GOT3 (cell line): ENCODE results near the gene ATP6V1E1.

Experiments
- DNase-seq: peaks from one replicate; lab custom pipeline; 2025; ENCODE audit warnings: mixed read lengths; lab: John Stamatoyannopoulos, UW

ATP6V1E1 gene

GRCh38 chr22:17633998-17634323 is 5.4 kb upstream of the ATP6V1E1 start:
- no peak for DNase-seq

- no peak for DNase-seq
Observed at GRCh38 chr22:17633217-17633997, 4.9 kb upstream of the ATP6V1E1 start.

DNA sequence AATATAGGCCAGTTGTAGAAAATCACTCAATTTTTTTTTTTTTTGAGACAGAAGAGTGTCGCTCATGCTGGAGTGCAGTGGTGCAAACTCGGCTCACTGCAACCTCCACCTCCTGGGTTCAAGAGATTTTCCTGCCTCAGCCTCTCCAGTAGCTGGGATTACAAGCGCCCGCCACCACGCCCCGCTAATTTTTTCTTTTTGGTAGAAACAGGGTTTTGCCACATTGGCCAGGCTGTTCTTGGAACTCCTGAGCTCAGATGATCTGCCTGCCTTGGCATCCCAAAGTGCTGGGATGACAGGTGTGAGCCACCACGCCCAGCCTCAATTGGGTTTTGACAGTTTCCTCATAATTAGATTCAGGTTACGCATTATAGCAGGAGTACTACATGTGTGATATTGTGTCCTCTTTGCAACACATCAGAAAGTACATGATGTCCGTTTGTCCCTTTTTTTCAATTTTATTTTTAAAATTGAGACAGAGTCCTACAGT is 2.6 kb upstream of the ATP6V1E1 start:
- DNase-seq, result no peak

DNA sequence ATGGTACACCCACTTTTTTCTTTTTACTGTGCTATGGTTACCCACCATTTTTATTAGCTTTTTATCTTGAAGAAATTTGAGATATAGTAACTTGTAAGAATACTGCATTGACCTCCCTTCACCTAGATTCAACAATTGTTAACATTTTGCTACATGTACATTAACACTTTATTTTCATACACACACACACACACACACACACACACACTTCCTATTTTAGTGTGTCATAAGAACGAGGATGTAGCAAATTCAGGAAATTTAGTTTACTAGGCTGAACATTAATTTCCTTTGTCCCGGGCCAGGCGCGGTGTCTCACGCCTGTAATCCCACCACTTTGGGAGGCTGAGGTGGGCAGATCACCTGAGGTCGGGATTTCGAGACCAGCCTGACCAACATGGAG is 1.1 kb upstream of the ATP6V1E1 start:
- DNase-seq, result no peak

- no peak for DNase-seq
Observed at GRCh38 chr22:17629173-17629489, 582 bp upstream of the ATP6V1E1 start.

DNA sequence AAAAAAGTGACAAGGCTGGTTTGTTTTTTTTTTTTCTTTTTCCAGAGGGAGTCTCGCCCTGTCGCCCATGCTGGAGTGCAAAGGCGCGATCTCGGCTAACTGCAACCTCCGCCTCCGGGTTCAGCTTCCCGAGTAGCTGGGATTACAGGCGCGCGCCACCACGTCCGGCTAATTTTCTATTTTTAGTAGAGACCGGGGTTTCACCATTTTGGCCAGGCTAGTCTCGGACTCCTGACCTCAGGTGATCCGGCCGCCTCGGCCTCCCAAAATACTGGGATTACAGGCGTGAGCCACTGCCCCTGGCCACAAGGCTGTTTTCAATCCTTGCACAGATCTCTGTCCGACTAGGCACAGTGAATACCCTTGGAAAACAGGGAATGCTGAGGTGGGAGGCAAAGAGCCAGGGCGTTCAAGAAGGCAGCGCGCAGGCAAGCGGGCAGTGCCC is 566 bp downstream of the ATP6V1E1 start:
- no peak for DNase-seq

GRCh38 chr22:17613280-17613679 is 15.3 kb downstream of the ATP6V1E1 start:
- no peak for DNase-seq

DNA sequence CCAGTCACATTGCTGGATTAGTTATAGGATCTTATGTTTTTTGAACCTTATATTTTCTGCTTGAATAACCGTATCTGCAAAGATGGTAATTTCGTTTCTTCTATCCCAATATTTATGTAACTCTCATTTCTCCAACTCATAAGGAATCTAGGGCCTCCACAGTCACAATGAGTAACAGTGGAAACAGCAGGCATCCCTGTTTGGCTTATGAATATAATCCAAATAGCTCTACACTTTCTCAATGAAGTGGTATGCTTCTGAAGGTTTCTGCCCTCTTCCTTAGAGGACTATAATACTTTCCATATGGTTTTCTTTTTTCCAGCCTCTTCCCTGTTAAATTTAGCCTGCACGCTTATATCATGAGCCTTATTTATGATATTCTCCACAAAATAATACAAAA is 16.5 kb downstream of the ATP6V1E1 start:
- DNase-seq, result no peak

DNA sequence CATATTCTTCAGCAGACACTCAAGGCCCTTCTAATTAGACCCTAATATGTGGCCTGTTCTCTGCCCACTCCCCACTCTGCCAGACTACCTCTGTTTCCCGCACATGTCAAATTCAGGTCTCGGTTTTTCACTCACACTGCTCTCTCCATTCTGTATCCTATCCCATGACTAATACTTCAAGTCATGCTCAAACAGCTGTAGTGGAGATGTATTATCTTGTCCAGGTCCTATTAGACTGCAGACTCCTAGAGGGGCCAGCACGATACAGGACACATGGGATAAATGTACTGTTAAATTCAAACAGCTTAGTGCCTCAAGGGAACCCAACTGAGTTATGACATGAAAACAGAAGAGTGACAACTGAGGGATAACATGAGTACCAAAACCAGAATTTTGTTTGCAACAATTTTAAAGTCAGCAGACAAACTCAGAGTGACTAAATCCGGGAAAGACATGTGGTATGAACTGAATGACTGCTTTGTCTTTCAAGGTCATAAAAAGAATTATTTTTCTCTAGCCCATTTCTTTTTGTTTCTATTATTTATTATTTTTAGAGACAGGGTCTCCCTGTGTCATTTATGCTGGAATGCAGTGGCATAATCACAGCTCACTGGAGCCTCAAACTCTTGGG is 20.5 kb downstream of the ATP6V1E1 start:
- DNase-seq, result no peak

- no peak for DNase-seq
Observed at GRCh38 chr22:17606496-17606895, 22.1 kb downstream of the ATP6V1E1 start.

- DNase-seq, result no peak
Observed at GRCh38 chr22:17603668-17604067, 24.9 kb downstream of the ATP6V1E1 start.

DNA sequence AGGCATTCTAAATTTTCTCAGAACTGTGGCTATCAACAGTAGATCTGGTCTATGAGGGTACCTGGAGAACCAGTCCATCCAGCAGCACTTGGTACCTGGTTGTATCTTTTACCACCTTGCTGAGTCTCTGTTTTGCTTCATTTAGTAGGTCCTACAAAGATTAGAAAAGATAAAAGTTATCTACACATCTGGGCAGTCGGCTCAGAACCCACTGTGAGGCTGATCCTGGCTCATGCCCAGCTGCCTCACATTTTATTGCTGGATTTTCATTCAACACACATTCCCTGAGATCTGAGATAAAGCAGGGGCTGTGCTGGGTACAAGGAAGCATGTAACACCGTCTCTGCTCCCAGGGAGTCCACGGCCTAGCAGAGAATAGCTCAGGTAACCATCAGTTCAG is 27.5 kb downstream of the ATP6V1E1 start:
- DNase-seq, result no peak

GRCh38 chr22:17598318-17598717 is 30.2 kb downstream of the ATP6V1E1 start:
- no peak for DNase-seq

GRCh38 chr22:17597217-17597616 is 31.3 kb downstream of the ATP6V1E1 start:
- DNase-seq, result no peak

- no peak for DNase-seq
Observed at GRCh38 chr22:17596226-17596625, 32.3 kb downstream of the ATP6V1E1 start.

DNA sequence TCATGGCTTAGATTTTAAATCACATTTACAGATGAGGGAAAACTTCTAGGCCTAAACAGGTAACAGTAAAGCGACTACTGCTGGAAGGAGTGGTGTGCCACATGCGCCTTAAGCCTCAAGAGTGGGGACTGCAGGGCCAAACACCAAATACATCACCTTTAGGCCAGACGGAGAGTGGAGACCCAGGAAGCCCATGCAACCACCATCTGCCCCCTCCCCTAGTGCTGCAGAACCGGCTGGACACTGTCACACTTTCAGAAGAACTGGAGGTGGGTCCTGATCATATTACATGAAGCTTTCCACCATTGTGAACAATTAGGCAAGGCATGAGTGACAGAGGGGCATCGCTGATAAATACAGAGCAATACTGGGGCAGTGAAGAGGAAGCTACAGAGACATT is 36.3 kb downstream of the ATP6V1E1 start:
- no peak for DNase-seq

- DNase-seq, result no peak
Observed at GRCh38 chr22:17590586-17590985, 38.0 kb downstream of the ATP6V1E1 start.

- no peak for DNase-seq
Observed at GRCh38 chr22:17589810-17590375, 38.7 kb downstream of the ATP6V1E1 start.

DNA sequence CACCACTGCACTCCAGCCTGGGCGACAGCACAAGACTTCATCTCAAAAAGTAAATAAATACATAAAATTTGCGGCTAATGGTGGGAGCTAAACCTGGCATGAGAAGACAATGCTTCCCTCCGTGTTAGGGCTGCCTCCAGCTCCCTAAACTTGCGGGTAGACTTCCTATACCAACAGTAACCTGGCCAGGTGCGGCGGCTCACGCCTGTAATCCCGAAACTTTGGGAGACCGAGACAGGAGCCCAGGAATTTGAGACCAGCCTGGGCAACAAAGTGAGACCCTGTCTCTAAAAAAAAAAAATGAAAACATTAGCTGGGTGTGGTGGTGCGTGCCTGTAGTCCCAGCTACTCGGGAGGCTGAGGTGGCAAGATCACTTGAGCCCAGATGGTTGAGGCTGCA is 39.9 kb downstream of the ATP6V1E1 start:
- no peak for DNase-seq

- DNase-seq, result no peak
Observed at GRCh38 chr22:17587629-17588028, 40.9 kb downstream of the ATP6V1E1 start.

DNA sequence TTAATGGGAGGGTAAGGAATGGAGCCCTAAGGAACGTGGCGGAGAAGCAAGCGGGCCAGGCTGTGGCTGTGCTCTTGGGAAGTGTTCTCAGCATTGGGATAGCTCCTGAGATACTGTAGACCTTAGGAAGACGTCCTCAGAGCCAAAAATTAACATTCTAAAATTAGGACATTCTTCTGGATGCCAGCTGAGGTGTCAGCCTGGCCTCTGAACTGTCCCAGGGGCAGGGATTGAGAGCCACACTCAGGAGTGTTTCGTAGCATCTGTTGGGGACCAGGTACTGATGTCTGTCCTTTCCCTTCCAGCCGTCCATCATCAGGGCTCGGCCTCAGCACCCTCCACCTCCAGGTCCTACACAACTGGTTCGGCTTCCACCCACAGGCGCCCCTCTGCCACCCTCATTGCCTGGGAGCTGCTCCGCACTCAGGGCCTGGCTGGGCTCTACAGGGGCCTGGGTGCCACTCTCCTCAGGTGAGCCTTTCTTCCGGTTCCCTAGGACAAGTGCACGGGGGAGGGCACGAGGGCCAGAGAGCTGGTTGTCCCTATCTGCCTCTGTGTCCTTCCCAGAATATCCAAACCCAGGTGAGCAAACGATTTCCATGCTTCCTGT is 41.6 kb downstream of the ATP6V1E1 start:
- DNase-seq, result no peak

- no peak for DNase-seq
Observed at GRCh38 chr22:17583151-17583550, 45.4 kb downstream of the ATP6V1E1 start.

DNA sequence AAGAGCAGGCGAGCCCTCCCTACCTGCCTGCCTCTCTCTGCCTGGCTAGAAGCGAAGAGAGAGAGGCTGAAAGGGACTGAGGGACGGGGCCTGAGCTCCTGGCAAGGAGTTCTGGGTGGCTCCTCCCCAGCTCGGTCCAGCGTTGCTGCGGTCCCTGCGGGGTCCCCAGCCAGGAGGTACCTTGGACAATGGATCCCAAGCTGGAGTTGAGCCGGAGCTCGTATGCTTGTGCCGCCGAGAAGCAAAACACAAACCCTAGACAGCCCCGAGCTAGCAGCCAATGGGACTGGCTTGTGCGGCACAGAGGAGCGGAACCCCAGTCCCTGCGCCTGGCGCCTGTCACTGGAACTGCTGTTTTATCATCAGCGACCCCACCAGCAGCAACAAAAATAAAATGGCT is 46.9 kb downstream of the ATP6V1E1 start:
- DNase-seq, result no peak
